Kidney capillary endothelial cell (primary cell): Measurements from ENCODE around the gene TFB2M.

ENCODE experiments used
- DNase-seq: peaks from one replicate; pipeline ENCODE4 v3.0.0-alpha.2; 2018; ENCODE audit warnings: low spot score

The TFB2M gene

GRCh38 chr1:246552110-246552509, 14.0 kb downstream of the TFB2M start:
- DNase-seq = no peak

GRCh38 chr1:246550402-246550801, 15.7 kb downstream of the TFB2M start:
- no peak for DNase-seq

DNA sequence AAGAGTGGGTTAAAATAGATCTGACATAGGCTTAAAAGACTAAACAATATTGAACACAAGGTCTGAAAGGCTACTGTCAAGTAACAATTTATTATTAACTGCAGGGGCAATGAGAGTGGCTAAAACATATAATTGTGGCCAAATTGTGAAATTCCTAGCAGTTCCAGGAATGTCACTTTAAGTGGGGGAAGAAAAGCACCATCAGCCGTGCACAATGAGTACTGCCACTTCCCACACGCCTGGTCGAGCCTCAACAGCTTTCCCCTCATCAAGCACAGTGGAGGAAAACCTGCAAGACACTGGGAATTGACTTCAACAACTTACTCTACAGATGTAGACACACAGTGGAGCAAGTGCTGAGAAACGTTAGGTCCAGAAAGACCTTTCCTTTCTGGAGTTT, 16.4 kb downstream of the TFB2M start:
- no peak for DNase-seq

- DNase-seq = no peak
Measured at GRCh38 chr1:246544001-246544400, 22.1 kb downstream of the TFB2M start.

DNA sequence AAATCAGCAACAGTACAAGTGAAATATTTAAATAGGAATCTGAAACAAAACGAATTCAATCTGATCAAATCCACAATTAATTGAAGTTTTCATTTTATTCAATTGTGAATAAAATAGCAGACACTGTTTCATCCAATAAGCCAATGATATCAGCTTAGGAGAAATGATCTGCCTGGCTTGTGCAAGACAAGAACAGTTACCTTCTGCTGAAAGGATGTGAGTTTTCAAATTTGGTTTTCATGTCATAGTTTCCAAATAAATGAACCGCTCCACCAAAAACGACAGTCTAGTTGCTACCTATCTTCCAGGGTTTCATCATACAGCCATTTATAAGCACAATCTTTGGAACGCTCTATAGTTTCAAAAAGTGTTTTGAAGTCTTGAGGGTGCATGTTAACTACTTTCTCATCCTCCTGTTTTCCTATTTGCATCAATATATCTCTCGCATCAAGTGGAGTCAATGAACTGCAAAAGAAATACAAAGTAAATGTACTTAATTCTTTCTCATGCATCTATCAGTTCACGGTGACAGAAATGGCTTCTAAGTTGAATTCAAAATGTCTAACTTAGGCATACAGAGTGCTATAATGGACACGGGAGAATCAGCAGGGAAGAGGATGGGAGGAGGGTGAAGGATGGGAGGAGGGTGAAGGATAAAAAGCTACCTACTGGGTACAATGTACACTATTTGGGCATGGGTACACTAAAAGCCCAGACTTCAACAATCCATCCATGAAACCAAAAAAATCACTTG, 25.1 kb downstream of the TFB2M start:
- no peak for DNase-seq

DNA sequence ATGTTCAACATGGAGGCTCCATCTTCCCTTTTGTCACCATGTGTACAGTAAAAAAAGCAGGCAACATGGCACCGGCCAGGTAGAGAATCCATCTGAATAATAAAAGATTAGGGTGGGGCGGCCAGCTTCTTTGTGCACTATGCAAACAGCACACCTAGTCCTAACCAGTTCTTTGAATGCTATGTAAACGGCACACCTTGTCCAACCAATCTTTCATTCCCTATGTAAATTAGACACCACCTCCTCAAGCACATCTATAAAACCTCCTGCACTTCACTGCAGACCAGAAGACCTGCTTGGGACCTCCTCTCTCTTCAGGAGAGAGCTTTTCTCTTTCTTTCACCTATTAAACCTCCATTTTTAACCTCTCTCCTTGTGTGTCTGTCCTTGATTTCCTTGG, 28.2 kb downstream of the TFB2M start:
- no peak for DNase-seq

DNA sequence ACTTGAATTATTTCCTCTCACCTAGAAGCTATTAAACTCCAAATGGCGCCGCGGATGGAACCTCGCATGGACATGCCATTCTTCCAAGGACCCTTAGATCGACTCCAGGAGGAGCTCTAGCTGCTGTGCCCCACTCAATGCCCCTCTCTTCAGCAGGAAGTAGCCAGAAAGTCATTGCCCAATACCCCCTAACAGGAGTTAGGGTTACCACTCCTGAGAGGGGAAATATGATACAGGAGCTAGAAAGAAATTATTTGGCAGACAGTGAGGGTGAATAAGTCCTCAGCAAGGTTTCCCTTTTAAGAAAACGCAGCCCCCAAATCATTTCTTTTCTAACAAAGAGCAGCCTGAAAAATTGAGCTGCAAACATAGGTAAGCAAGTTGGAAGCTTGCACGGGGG, 28.6 kb downstream of the TFB2M start:
- no peak for DNase-seq

GRCh38 chr1:246534114-246534513, 31.9 kb downstream of the TFB2M start:
- DNase-seq = no peak

- DNase-seq = no peak
Measured at GRCh38 chr1:246533371-246533905, 32.6 kb downstream of the TFB2M start.

DNA sequence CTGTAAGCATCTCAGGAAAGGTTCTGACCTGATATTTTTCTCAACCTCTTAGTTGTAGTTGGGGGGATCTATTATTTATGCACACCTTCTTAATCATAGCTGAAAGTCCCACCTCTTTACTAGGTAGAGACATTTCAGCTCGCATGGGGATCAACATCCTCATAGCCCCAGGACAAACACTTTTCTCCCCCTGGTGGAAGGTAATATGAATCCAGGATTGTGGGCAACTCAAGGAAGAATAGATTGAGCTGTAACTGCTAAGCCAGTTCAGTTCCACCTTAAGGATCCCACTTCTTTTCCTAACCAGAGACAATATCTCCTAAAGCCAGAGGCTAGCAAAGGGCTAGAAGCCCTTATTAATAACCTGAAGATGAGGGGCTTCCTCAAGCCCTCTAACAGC, 33.5 kb downstream of the TFB2M start:
- no peak for DNase-seq

GRCh38 chr1:246530482-246530881, 35.6 kb downstream of the TFB2M start:
- DNase-seq = no peak

DNA sequence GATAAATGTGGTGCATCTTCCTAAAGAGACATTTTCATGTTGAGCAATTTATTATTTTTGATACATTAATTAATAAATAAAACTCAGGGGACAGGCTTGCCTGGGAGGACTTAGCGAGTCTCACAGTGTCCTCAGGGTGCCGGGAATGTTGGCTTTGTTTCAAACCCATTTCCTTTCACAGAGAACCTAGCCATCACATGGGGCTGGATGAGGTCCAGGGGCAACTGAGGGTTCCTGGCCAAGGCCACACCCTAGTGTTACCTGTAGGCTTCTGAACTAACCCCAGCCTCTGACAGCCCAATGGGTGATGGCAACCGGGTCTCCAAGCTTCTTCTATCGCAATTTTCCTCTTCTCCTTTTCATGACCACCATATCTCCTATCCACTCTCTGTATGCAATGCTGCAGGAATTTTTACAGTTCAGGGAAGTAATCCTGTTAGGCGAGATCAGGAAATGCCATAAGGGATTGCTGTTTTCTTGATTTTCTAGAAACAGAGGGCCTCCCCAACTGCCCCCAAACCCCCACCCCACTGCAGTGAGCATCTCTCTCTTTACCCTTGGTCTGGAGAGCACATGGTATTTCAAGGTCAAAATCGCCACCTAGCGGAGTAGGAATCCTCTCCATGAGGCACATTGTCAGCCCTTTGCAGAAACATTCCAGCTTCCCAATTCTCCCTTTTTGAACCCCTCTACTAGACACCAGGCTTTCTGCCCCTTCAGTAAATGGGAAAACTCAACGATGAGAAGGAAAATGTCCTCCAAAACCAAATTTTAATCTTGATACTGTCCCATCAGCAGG, 36.9 kb downstream of the TFB2M start:
- DNase-seq = no peak

GRCh38 chr1:246527402-246528088, 38.5 kb downstream of the TFB2M start:
- DNase-seq = no peak

DNA sequence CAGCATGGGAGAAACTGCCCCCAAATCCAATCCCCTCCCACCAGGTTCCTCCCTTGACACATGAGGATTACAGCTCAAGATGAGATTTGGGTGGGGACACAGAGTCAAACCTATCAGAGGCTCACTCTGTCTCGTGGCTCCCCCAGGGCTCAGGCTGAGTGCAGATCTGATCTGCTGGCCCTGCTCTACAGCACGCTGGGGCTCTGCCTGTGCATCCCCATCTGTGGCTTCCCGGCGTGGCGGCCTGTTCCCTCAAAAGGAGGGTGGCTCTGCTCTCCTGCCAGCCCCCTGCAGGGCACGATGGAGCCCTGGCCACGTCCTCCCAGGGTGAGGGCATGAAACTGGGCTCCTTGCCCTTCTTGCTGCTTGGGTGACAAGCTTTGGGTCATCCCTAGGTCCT, 39.1 kb downstream of the TFB2M start:
- DNase-seq = no peak

DNA sequence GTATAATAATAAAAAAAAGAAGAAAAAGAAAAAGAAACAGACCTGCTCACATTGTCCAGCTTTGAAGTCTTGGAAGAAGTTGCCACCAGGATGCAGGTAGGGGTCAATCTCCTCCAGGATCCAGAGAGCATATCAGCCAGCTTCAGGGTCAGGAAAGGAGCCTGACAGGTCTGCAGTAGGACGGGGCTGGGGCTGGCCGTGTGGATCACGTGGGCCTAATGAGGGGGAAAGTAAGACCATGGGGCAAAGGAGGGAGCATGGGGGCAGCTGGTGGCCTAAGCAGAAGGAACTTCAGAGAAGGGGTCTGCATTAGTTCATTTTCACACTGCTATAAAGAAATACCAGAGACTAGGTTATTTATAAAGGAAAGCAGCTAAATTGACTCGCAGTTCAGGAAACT, 39.7 kb downstream of the TFB2M start:
- DNase-seq = no peak

DNA sequence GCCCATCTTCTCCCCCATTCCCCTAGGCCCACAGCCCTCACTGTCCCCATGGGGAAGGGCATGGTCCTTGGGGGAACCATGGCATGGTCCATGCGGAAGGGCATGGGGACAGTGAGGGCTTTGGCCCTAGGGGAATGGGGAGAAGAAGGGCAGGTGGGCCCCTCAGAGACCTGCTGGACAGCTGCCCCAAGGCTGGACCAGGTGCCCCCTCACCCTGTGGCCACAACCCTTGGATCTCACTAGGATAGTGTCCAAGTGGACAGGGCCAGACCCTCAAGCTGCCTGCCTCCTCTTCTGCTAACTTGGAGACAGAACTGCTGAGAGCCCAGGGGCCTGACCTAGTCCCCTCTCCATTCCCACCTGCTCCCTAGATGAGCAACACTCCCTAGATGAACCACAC, 46.5 kb downstream of the TFB2M start:
- DNase-seq = no peak

DNA sequence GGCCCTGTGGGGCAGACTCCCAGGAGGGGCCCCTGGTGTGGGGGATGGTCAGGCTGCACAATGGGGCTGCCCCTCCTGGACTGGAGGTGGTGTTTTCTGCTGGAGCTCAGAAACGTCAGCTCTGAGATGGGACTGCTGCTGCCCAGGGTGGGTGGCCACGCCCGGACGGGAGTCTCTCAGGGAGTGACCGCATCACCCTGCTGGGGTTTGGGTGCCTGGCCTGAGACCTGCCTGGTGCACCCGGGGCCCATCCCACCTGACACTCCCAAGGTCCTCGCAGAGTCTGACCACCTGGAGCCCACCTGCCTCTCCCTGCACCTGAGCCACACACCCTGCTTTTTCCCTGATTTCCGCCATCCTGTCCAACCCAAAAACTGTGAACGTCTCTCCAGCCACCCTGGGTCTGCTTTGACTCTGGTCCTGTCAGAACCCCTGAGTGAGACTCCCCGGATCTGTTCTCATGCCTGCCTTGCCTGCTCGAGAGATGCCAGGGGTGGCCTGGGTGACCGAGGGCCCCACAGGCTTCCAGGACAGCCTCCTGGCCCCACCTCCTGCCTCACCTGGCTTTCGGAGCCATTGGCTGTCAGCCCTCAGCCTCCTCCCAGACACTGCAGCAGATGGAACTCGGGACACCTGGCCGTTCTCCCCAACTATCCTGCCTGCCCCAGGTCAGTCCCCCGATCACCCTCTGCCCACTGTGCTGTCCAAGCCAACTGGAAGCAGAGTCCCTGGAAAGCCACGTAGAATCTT, 47.4 kb downstream of the TFB2M start:
- DNase-seq = no peak

DNA sequence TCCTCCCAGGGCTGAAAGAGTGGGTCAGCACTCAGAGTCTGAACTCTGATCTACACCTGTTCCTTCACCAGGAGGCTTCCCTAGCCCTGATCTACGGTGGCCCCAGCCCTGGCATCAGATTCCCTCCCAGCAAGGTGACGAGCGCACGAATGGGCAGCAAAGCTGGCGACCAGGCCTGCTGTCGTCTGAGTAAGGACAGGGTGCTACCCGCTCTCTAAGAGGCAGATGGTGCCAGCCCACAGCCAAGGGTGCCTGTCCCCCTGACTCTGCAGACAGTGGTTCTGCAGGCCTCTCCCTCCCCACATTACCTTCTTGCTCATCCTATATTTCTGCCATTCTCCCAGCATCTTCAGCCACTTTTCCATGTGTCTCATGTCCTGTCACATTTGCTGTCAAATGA, 48.7 kb downstream of the TFB2M start:
- no peak for DNase-seq

- DNase-seq = no peak
Measured at GRCh38 chr1:246516126-246516525, 49.9 kb downstream of the TFB2M start.

GRCh38 chr1:246515390-246516005, 50.6 kb downstream of the TFB2M start:
- no peak for DNase-seq

DNA sequence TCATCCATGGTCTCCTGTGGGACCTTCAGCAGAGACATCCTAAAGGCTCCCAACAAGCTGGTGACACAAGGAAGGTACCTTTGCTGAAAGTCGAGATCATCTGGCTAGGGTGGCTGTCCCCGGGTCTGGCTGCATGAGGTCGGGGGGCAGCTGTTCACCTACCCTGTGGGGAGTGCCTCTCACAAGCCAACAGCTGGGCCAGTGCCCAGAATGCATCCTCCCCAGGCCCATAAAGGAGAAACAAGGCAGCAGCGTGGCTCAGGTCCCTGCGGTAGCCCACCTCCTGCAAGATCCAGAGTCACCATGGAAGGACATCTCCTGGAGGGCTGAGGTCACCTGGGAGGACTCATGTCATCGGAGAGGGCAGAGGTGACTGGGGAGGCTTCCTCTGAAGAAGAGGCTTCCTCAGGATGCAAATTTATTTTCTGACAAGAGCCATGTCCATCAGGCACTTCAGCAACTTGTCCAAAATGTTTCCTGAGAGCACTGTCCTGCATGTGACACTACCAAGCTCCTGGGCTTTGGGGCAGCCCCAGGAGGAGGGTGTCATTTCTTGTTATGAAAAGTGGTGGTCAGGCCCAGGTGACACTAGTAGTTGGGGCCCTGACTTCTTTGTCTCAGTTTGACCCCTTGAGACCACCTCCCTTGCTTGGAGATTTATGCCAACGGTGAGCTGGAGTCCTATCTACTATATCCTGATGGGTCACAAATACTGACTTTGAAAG, 52.3 kb downstream of the TFB2M start:
- DNase-seq = no peak
